Skeletal muscle tissue (tissue), 2 donors: ENCODE data around the gene PDE2A. TPM values are rescaled to one million over a fixed set of nuclear protein-coding genes. Genes with fewer than 3 reads are reported as not detected.

Experiments
- small RNA-seq: library from RNA; depleted of rRNA; stranded (forward); fragments of <200 nt; gene quantifications from one replicate; pipeline ENCODE3, GENCODE V24; 2014
- total RNA-seq: library from RNA; depleted of rRNA; stranded (reverse); fragments of >200 nt; gene quantifications from one replicate; pipeline ENCODE4 v1.2.3, GENCODE V29; 2014

Gene PDE2A
- total RNA-seq, 1 donor from 2014 or later, result 12.0 TPM

Small RNA genes lying within 50 kb of the gene (small RNA-seq; reads per million reads assigned to genes)
- gene MIR139 (3.3 reads per million, percentile 88 among the genes with 10 or more reads in this experiment), gene RNU7-105P (not detected)

Other genes starting within 250 kb of the PDE2A start
- gene CLPB, start 239.9 kb downstream of the PDE2A start, total RNA-seq, result 18.8 TPM
- 98.6 TPM for gene ARAP1, start 78.0 kb upstream of the PDE2A start, total RNA-seq
- gene STARD10, start 119.6 kb upstream of the PDE2A start, total RNA-seq, result 28.2 TPM
- 7.3 TPM for gene ATG16L2, start 140.0 kb upstream of the PDE2A start, total RNA-seq